Activated naive CD8-positive, alpha-beta T cell treated with anti-CD3 and anti-CD28 coated beads for 36 hours (primary cell): ENCODE measurements around the gene APCDD1. TPM values are rescaled to one million over a fixed set of nuclear protein-coding genes. Genes with fewer than 3 reads are reported as not detected.
A peak's percentile ranks its signal among the peaks of the same experiment; 100 is the strongest.

Experiments used
- DNase-seq: peaks from one replicate; pipeline ENCODE4 v3.0.0; 2021
- H3K27ac Mint-ChIP-seq: one replicate; pipeline ENCODE4 v1.8.0; 2022; ENCODE audit warnings: mild to moderate bottlenecking, moderate library complexity, mixed read lengths
- H3K27me3 Mint-ChIP-seq: one replicate; pipeline ENCODE4 v1.8.0; 2022; ENCODE audit warnings: mild to moderate bottlenecking, mixed read lengths
- H3K36me3 Mint-ChIP-seq: one replicate; pipeline ENCODE4 v1.8.0; 2021; ENCODE audit warnings: mild to moderate bottlenecking, mixed read lengths
- H3K4me1 Mint-ChIP-seq: one replicate; pipeline ENCODE4 v1.8.0; 2021; ENCODE audit warnings: mixed read lengths
- H3K4me3 Mint-ChIP-seq: one replicate; pipeline ENCODE4 v1.8.0; 2022; ENCODE audit warnings: mild to moderate bottlenecking, moderate library complexity, mixed read lengths
- H3K9me3 Mint-ChIP-seq: one replicate; pipeline ENCODE4 v1.8.0; 2022; ENCODE audit warnings: mixed read lengths
- total RNA-seq, 2 experiments: library from RNA; stranded (reverse); gene quantifications; one replicate each; pipeline ENCODE4 v1.2.3, GENCODE V29; 2021

The APCDD1 gene
- total RNA-seq, 2 experiments from 2014 or later = not detected

GRCh38 chr18:10516078-10516477 is 61.6 kb downstream of the APCDD1 start:
- H3K4me1 Mint-ChIP-seq = peaks cover 6% of the 10 kb centered on the region
- peaks cover 47% of the 10 kb centered on the region for H3K27me3 Mint-ChIP-seq

GRCh38 chr18:10518595-10519255 is 64.3 kb downstream of the APCDD1 start:
- no peak for DNase-seq
- H3K4me3 Mint-ChIP-seq = no peak overlapping the region
- H3K27ac Mint-ChIP-seq = no peak overlapping the region
- peaks cover 36% of the 10 kb centered on the region for H3K27me3 Mint-ChIP-seq
- H3K9me3 Mint-ChIP-seq = no peaks in the 10 kb centered on the region
- H3K4me1 Mint-ChIP-seq = peaks cover 6% of the 10 kb centered on the region
- no peaks in the 10 kb centered on the region for H3K36me3 Mint-ChIP-seq

More at GRCh38 chr18:10516078-10516477, 61.6 kb downstream of the APCDD1 start:
- Mint-ChIP-seq H3K36me3 (no peaks in the 10 kb centered on the region), H3K9me3 (no peaks in the 10 kb centered on the region), H3K4me3 (no peak overlapping the region), H3K27ac (no peak overlapping the region)
- no peak for DNase-seq

- Mint-ChIP-seq H3K36me3 (no peaks in the 10 kb centered on the region), H3K4me3 (no peak overlapping the region), H3K4me1 (peaks cover 12% of the 10 kb centered on the region), H3K27ac (no peak overlapping the region), H3K27me3 (peaks cover 30% of the 10 kb centered on the region), H3K9me3 (no peaks in the 10 kb centered on the region)
- DNase-seq = no peak
Measured at GRCh38 chr18:10519366-10519765, 64.9 kb downstream of the APCDD1 start.

- H3K4me1 Mint-ChIP-seq = peaks cover 21% of the 10 kb centered on the region
- peaks cover 30% of the 10 kb centered on the region for H3K27me3 Mint-ChIP-seq
- peak; percentile 48 for DNase-seq
- H3K36me3 Mint-ChIP-seq = no peaks in the 10 kb centered on the region
- no peak overlapping the region for H3K4me3 Mint-ChIP-seq
- H3K27ac Mint-ChIP-seq = no peak overlapping the region
- no peaks in the 10 kb centered on the region for H3K9me3 Mint-ChIP-seq
Measured at GRCh38 chr18:10519999-10520935, 65.8 kb downstream of the APCDD1 start.

GRCh38 chr18:10521566-10521965 is 67.1 kb downstream of the APCDD1 start:
- Mint-ChIP-seq H3K36me3 (no peaks in the 10 kb centered on the region), H3K4me3 (no peak overlapping the region), H3K27me3 (peaks cover 26% of the 10 kb centered on the region), H3K4me1 (peaks cover 22% of the 10 kb centered on the region), H3K9me3 (no peaks in the 10 kb centered on the region), H3K27ac (no peak overlapping the region)
- no peak for DNase-seq

- DNase-seq = no peak
- Mint-ChIP-seq H3K27me3 (peaks cover 16% of the 10 kb centered on the region), H3K9me3 (no peaks in the 10 kb centered on the region), H3K4me1 (peaks cover 29% of the 10 kb centered on the region), H3K27ac (no peak overlapping the region), H3K4me3 (no peak overlapping the region), H3K36me3 (peaks cover 2% of the 10 kb centered on the region)
Measured at GRCh38 chr18:10522574-10522973, 68.1 kb downstream of the APCDD1 start.

GRCh38 chr18:10523544-10523943 is 69.1 kb downstream of the APCDD1 start:
- peaks cover 34% of the 10 kb centered on the region for H3K4me1 Mint-ChIP-seq
- H3K27ac Mint-ChIP-seq = no peak overlapping the region

GRCh38 chr18:10524507-10525370 is 70.3 kb downstream of the APCDD1 start:
- Mint-ChIP-seq H3K27me3 (peaks cover 3% of the 10 kb centered on the region), H3K36me3 (peaks cover 4% of the 10 kb centered on the region), H3K27ac (peak overlapping the region; percentile 95), H3K4me1 (peaks cover 43% of the 10 kb centered on the region), H3K4me3 (peak overlapping the region; percentile 96), H3K9me3 (no peaks in the 10 kb centered on the region)
- DNase-seq = peak; percentile 6

More at GRCh38 chr18:10523544-10523943, 69.1 kb downstream of the APCDD1 start:
- Mint-ChIP-seq H3K9me3 (no peaks in the 10 kb centered on the region), H3K4me3 (no peak overlapping the region), H3K36me3 (peaks cover 4% of the 10 kb centered on the region), H3K27me3 (peaks cover 12% of the 10 kb centered on the region)
- no peak for DNase-seq

- peak overlapping the region; percentile 96 for H3K4me3 Mint-ChIP-seq
- peaks cover 6% of the 10 kb centered on the region for H3K36me3 Mint-ChIP-seq
- peaks cover 44% of the 10 kb centered on the region for H3K4me1 Mint-ChIP-seq
- H3K27ac Mint-ChIP-seq = peak overlapping the region; percentile 95
- H3K27me3 Mint-ChIP-seq = peaks cover 3% of the 10 kb centered on the region
- DNase-seq = no peak
- H3K9me3 Mint-ChIP-seq = no peaks in the 10 kb centered on the region
Measured at GRCh38 chr18:10525371-10525691, 70.9 kb downstream of the APCDD1 start.

- peaks cover 10% of the 10 kb centered on the region for H3K36me3 Mint-ChIP-seq
- peaks cover 50% of the 10 kb centered on the region for H3K4me1 Mint-ChIP-seq
- peaks cover 3% of the 10 kb centered on the region for H3K27me3 Mint-ChIP-seq
- H3K9me3 Mint-ChIP-seq = no peaks in the 10 kb centered on the region
- peak; percentile 93 for DNase-seq
- H3K4me3 Mint-ChIP-seq = peak within 1 kb of the TSS; percentile 96
- H3K27ac Mint-ChIP-seq = peak within 1 kb of the TSS; percentile 95
Measured at GRCh38 chr18:10525697-10526560, 71.5 kb downstream of the APCDD1 start, which contains the start of gene NAPG. TSS of gene NAPG (plus strand) at chr18:10526027. CDS start at chr18:10526103, 76 bp downstream.

GRCh38 chr18:10526561-10526949 is 72.1 kb downstream of the APCDD1 start:
- Mint-ChIP-seq H3K36me3 (peaks cover 10% of the 10 kb centered on the region), H3K27me3 (peaks cover 3% of the 10 kb centered on the region), H3K4me3 (peak overlapping the region; percentile 90), H3K27ac (peak overlapping the region; percentile 76), H3K9me3 (no peaks in the 10 kb centered on the region), H3K4me1 (peaks cover 50% of the 10 kb centered on the region)
- no peak for DNase-seq

GRCh38 chr18:10528439-10528838 is 74.0 kb downstream of the APCDD1 start:
- H3K4me3 Mint-ChIP-seq = no peak overlapping the region
- H3K4me1 Mint-ChIP-seq = peaks cover 50% of the 10 kb centered on the region
- H3K27ac Mint-ChIP-seq = peak overlapping the region; percentile 21

GRCh38 chr18:10530002-10530401 is 75.6 kb downstream of the APCDD1 start:
- Mint-ChIP-seq H3K27ac (peak overlapping the region; percentile 81), H3K4me1 (peaks cover 37% of the 10 kb centered on the region), H3K4me3 (no peak overlapping the region), H3K9me3 (no peaks in the 10 kb centered on the region), H3K36me3 (peaks cover 15% of the 10 kb centered on the region), H3K27me3 (no peaks in the 10 kb centered on the region)
- no peak for DNase-seq

More at GRCh38 chr18:10528439-10528838, 74.0 kb downstream of the APCDD1 start:
- H3K36me3 Mint-ChIP-seq = peaks cover 10% of the 10 kb centered on the region
- no peaks in the 10 kb centered on the region for H3K27me3 Mint-ChIP-seq
- DNase-seq = no peak
- no peaks in the 10 kb centered on the region for H3K9me3 Mint-ChIP-seq

- DNase-seq = peak; percentile 21
- Mint-ChIP-seq H3K36me3 (peaks cover 18% of the 10 kb centered on the region), H3K9me3 (no peaks in the 10 kb centered on the region), H3K27me3 (no peaks in the 10 kb centered on the region), H3K27ac (peak overlapping the region; percentile 81), H3K4me3 (no peak overlapping the region), H3K4me1 (peaks cover 34% of the 10 kb centered on the region)
Measured at GRCh38 chr18:10530852-10531251, 76.4 kb downstream of the APCDD1 start.
